Measurements from ENCODE around the gene VPS33A.

DNA sequence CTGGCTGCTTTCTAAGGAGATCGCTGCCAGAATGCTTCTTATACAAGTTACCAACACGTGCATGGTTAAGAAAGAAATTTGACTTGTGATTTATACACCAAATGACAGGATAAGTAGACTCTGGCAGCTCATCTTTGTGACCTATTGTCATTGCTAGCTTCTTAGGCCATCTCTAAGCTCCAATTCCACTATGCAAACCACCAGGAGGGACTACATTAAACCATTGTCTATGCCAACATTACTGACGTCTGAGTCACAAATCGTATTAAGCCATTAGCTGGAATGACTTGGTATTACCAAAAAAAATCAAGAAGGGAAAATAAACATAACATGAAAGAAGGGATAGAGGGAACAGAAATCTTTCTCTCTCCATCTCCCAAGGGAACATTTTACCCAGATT lies 15.8 kb upstream of the VPS33A start:
- TF ChIP-seq, protein P1, sequence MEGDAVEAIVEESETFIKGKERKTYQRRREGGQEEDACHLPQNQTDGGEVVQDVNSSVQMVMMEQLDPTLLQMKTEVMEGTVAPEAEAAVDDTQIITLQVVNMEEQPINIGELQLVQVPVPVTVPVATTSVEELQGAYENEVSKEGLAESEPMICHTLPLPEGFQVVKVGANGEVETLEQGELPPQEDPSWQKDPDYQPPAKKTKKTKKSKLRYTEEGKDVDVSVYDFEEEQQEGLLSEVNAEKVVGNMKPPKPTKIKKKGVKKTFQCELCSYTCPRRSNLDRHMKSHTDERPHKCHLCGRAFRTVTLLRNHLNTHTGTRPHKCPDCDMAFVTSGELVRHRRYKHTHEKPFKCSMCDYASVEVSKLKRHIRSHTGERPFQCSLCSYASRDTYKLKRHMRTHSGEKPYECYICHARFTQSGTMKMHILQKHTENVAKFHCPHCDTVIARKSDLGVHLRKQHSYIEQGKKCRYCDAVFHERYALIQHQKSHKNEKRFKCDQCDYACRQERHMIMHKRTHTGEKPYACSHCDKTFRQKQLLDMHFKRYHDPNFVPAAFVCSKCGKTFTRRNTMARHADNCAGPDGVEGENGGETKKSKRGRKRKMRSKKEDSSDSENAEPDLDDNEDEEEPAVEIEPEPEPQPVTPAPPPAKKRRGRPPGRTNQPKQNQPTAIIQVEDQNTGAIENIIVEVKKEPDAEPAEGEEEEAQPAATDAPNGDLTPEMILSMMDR (conservative IDR thresholded peaks at IDR 0.05 in 1 of 2, IDR thresholded peaks at IDR 0.05 in 1 of 2; ENCODE audit: extremely low read depth in 1 of 2, insufficient read depth in 1 of 2, low read depth in 1 of 2, low read length in 2 of 2), result no peak
- no peak for TF ChIP-seq EZH2 (IDR thresholded peaks at IDR 0.05; ENCODE audit: borderline replicate concordance, low read length)
